HG03354 (cell line): Measurements from ENCODE around the gene MRPS6.

Source experiments
- ATAC-seq: cut with Tn5 transposase; IDR thresholded peaks from one replicate; pipeline ENCODE4 v1.9.1; 2021; ENCODE audit warnings: mild to moderate bottlenecking; ENCODE audit not compliant: unreplicated experiment, poor library complexity, severe bottlenecking

MRPS6 gene

GRCh38 chr21:34191876-34192275 lies 118.5 kb downstream of the MRPS6 start:
- no peak for ATAC-seq
